ENCODE data around the gene VEGFA.
"Not testable (repeated sequence)": the region's sequence is repeated elsewhere in the genome, so short reads cannot be mapped to it uniquely, and the experiment has no call there.

VEGFA gene

DNA sequence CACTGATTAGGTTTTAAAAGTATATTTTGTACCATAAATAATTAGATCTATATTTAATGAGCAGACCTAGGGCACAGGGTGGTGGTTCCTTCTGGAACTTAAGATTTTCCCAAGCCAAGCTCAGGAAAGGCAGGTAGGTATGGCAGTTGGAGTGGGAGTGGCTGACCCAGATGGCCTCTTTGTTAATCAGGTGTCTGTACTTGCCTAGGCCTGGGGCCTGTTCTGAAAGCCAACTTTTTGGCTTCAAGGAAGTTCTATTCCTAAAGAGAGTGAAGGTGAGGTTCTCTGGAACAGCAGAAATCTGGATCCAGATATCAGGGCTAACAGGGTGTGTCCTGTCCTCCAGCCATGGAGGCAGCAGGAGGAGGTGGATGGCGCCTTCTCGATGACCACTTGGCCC is 44.9 kb downstream of the VEGFA start:
- Histone ChIP-seq H3K4me1 (ENCODE audit: control insufficient read depth in 1 of 2, insufficient read depth in 2 of 2, low read length in 2 of 2) (no peaks in the 10 kb centered on the region), H4K91ac (ENCODE audit: low read depth, low read length) (no peak overlapping the region), H2AFZ (ENCODE audit: insufficient read depth, low read length, poor library complexity) (no peak overlapping the region), H3K79me2 (ENCODE audit: control insufficient read depth, insufficient read depth, low read length, poor library complexity) (no peaks in the 10 kb centered on the region), H4K12ac (ENCODE audit: low read depth, low read length) (no peak overlapping the region), H3K4me3 (ENCODE audit: low read depth, low read length) (no peak overlapping the region), H3K4me2 (ENCODE audit: low read length) (no peak overlapping the region), H3K23ac (ENCODE audit: low read length) (no peak overlapping the region), H3K27me3 (ENCODE audit: insufficient read depth, low read length) (no peaks in the 10 kb centered on the region), H3K14ac (ENCODE audit: low read length) (no peak overlapping the region), H2AK5ac (ENCODE audit: low read length) (no peak overlapping the region), H3K4ac (ENCODE audit: low read depth, low read length) (no peak overlapping the region), H2BK120ac (ENCODE audit: insufficient read depth, low read length, poor library complexity) (no peak overlapping the region), H3K27ac (ENCODE audit: low read depth, low read length) (no peak overlapping the region), H3K18ac (ENCODE audit: low read length) (no peak overlapping the region), H2BK12ac (ENCODE audit: low read length) (no peak overlapping the region), H3K79me1 (ENCODE audit: low read length) (no peaks in the 10 kb centered on the region), H3K9ac (ENCODE audit: low read length) (no peak overlapping the region), H2BK5ac (ENCODE audit: low read depth, low read length, poor library complexity) (no peak overlapping the region), H3K36me3 (ENCODE audit: control insufficient read depth in 1 of 2, insufficient read depth in 2 of 2, low read length in 2 of 2) (no peaks in the 10 kb centered on the region), H4K8ac (ENCODE audit: low read depth, low read length) (no peak overlapping the region), H3K9me3 (ENCODE audit: insufficient read depth, low read depth, low read length) (no peaks in the 10 kb centered on the region)
- DNase-seq = no peak
- WGBS (ENCODE audit: extremely low coverage, insufficient coverage, insufficient read length) = no CpG with 5 or more reads among the region's 2 CpGs

DNA sequence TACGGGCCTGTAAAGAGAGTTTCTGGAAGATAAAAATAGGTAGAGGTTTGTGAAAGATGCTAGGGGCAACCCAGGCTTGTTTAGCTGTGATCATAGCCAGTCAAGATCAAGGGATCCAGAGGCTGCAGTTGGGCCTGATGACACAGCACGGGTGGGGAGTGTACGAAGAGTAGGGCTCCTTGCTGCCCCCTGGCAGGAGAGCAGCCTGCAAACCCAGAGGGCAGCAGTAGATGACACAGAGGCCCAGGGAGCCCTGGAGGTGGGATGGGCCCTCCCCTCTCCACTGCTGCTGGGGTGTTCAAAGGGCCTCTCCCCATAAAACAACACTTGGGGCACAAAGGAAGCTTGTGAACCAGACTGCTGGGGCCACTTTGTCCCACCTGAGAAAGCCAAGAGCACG is 47.2 kb downstream of the VEGFA start:
- H3K4me2 ChIP-seq (ENCODE audit: low read length) = no peak overlapping the region
- H3K79me1 ChIP-seq (ENCODE audit: low read length) = no peaks in the 10 kb centered on the region
- no peak overlapping the region for H2BK12ac ChIP-seq (ENCODE audit: low read length)
- H3K4ac ChIP-seq (ENCODE audit: low read depth, low read length) = no peak overlapping the region
- no peak overlapping the region for H2BK5ac ChIP-seq (ENCODE audit: low read depth, low read length, poor library complexity)
- WGBS (ENCODE audit: extremely low coverage, insufficient coverage, insufficient read length) = no CpG with 5 or more reads among the region's 4 CpGs
- H3K27me3 ChIP-seq (ENCODE audit: insufficient read depth, low read length) = no peaks in the 10 kb centered on the region
- H3K36me3 ChIP-seq (ENCODE audit: control insufficient read depth in 1 of 2, insufficient read depth in 2 of 2, low read length in 2 of 2) = no peaks in the 10 kb centered on the region
- H3K27ac ChIP-seq (ENCODE audit: low read depth, low read length) = no peak overlapping the region
- no peak overlapping the region for H3K18ac ChIP-seq (ENCODE audit: low read length)
- H4K8ac ChIP-seq (ENCODE audit: low read depth, low read length) = no peak overlapping the region
- H2AK5ac ChIP-seq (ENCODE audit: low read length) = no peak overlapping the region
- no peaks in the 10 kb centered on the region for H3K79me2 ChIP-seq (ENCODE audit: control insufficient read depth, insufficient read depth, low read length, poor library complexity)
- peak in 1 of 2 donors; percentile 29 for DNase-seq
- H3K9me3 ChIP-seq (ENCODE audit: insufficient read depth, low read depth, low read length) = no peaks in the 10 kb centered on the region
- no peak overlapping the region for H3K14ac ChIP-seq (ENCODE audit: low read length)
- no peak overlapping the region for H4K12ac ChIP-seq (ENCODE audit: low read depth, low read length)
- no peak overlapping the region for H2BK120ac ChIP-seq (ENCODE audit: insufficient read depth, low read length, poor library complexity)
- H3K4me3 ChIP-seq (ENCODE audit: low read depth, low read length) = no peak overlapping the region
- peaks cover 0 to 1% of the 10 kb centered on the region in 2 experiments for H3K4me1 ChIP-seq (ENCODE audit: control insufficient read depth in 1 of 2, insufficient read depth in 2 of 2, low read length in 2 of 2)
- no peak overlapping the region for H3K9ac ChIP-seq (ENCODE audit: low read length)
- no peak overlapping the region for H2AFZ ChIP-seq (ENCODE audit: insufficient read depth, low read length, poor library complexity)
- no peak overlapping the region for H4K91ac ChIP-seq (ENCODE audit: low read depth, low read length)
- H3K23ac ChIP-seq (ENCODE audit: low read length) = no peak overlapping the region

- not testable (repeated sequence) for H3K14ac ChIP-seq (ENCODE audit: low read length); H2BK12ac ChIP-seq (ENCODE audit: low read length); H3K4ac ChIP-seq (ENCODE audit: low read depth, low read length); H3K36me3 ChIP-seq (ENCODE audit: control insufficient read depth in 1 of 2, insufficient read depth in 2 of 2, low read length in 2 of 2); H3K9ac ChIP-seq (ENCODE audit: low read length); H3K4me2 ChIP-seq (ENCODE audit: low read length); H3K27ac ChIP-seq (ENCODE audit: low read depth, low read length); H2BK5ac ChIP-seq (ENCODE audit: low read depth, low read length, poor library complexity); H3K79me2 ChIP-seq (ENCODE audit: control insufficient read depth, insufficient read depth, low read length, poor library complexity); H2AFZ ChIP-seq (ENCODE audit: insufficient read depth, low read length, poor library complexity); H3K27me3 ChIP-seq (ENCODE audit: insufficient read depth, low read length); H2BK120ac ChIP-seq (ENCODE audit: insufficient read depth, low read length, poor library complexity); H4K12ac ChIP-seq (ENCODE audit: low read depth, low read length); DNase-seq; H3K18ac ChIP-seq (ENCODE audit: low read length); H3K9me3 ChIP-seq (ENCODE audit: insufficient read depth, low read depth, low read length); H2AK5ac ChIP-seq (ENCODE audit: low read length); H3K4me1 ChIP-seq (ENCODE audit: control insufficient read depth in 1 of 2, insufficient read depth in 2 of 2, low read length in 2 of 2); H3K79me1 ChIP-seq (ENCODE audit: low read length); H3K23ac ChIP-seq (ENCODE audit: low read length); H4K91ac ChIP-seq (ENCODE audit: low read depth, low read length); H4K8ac ChIP-seq (ENCODE audit: low read depth, low read length); H3K4me3 ChIP-seq (ENCODE audit: low read depth, low read length)
- no CpG with 5 or more reads among the region's 9 CpGs for WGBS (ENCODE audit: extremely low coverage, insufficient coverage, insufficient read length)
Observed at GRCh38 chr6:43818973-43819372, 49.0 kb downstream of the VEGFA start.

DNA sequence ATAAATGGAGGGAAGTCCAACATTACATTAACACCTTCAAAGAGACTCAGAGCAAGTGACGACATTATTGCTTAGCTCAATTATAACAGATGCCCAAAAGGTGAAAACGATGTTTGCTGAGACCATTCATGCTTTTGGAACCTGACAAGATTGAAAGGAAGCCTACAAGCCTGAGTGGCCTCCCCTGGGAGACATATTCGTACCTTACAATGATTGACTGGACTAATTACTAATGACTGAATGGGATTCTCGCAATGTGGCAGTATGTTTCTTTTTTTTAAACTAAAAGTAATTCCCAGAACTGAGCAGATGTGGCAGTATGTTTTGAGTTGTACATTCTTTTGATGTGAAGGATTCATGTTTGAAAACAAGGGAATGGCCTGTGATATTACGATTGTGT is 49.9 kb downstream of the VEGFA start:
- Histone ChIP-seq H4K8ac (ENCODE audit: low read depth, low read length) (no peak overlapping the region), H2BK12ac (ENCODE audit: low read length) (no peak overlapping the region), H3K14ac (ENCODE audit: low read length) (no peak overlapping the region), H3K18ac (ENCODE audit: low read length) (no peak overlapping the region), H4K12ac (ENCODE audit: low read depth, low read length) (no peak overlapping the region), H3K79me2 (ENCODE audit: control insufficient read depth, insufficient read depth, low read length, poor library complexity) (no peaks in the 10 kb centered on the region), H3K27me3 (ENCODE audit: insufficient read depth, low read length) (no peaks in the 10 kb centered on the region), H3K4me2 (ENCODE audit: low read length) (no peak overlapping the region), H3K9ac (ENCODE audit: low read length) (no peak overlapping the region), H3K23ac (ENCODE audit: low read length) (no peak overlapping the region), H3K36me3 (ENCODE audit: control insufficient read depth in 1 of 2, insufficient read depth in 2 of 2, low read length in 2 of 2) (no peaks in the 10 kb centered on the region), H3K9me3 (ENCODE audit: insufficient read depth, low read depth, low read length) (no peaks in the 10 kb centered on the region), H3K4ac (ENCODE audit: low read depth, low read length) (no peak overlapping the region), H3K27ac (ENCODE audit: low read depth, low read length) (no peak overlapping the region), H3K4me1 (ENCODE audit: control insufficient read depth in 1 of 2, insufficient read depth in 2 of 2, low read length in 2 of 2) (peaks cover 0 to 1% of the 10 kb centered on the region in 2 experiments), H3K79me1 (ENCODE audit: low read length) (no peaks in the 10 kb centered on the region), H2AFZ (ENCODE audit: insufficient read depth, low read length, poor library complexity) (no peak overlapping the region), H2BK120ac (ENCODE audit: insufficient read depth, low read length, poor library complexity) (no peak overlapping the region), H3K4me3 (ENCODE audit: low read depth, low read length) (no peak overlapping the region), H4K91ac (ENCODE audit: low read depth, low read length) (no peak overlapping the region), H2AK5ac (ENCODE audit: low read length) (no peak overlapping the region), H2BK5ac (ENCODE audit: low read depth, low read length, poor library complexity) (no peak overlapping the region)
- no CpG with 5 or more reads among the region's 5 CpGs for WGBS (ENCODE audit: extremely low coverage, insufficient coverage, insufficient read length)
- no peak for DNase-seq

Measured in trophoblast cell (in vitro differentiated cells and primary cell).